OCI-LY1 (cell line): ENCODE measurements around the gene PPP1R36.

Experiments used
- H2AFZ ChIP-seq: fragments of 200-600 bp; sonication (generic), shearing (Covaris generic); 2 replicates; pipeline ENCODE4 v1.6.0; 2014; ENCODE audit warnings: antibody characterized with exemption, mild to moderate bottlenecking, low read length
- H3F3A ChIP-seq: fragments of 200-600 bp; sonication (generic), shearing (Covaris generic); 2 replicates; pipeline ENCODE4 v1.6.0; 2014; ENCODE audit warnings: mild to moderate bottlenecking, antibody characterized with exemption, low read length, moderate library complexity; ENCODE audit not compliant: insufficient read depth
- H3K27ac ChIP-seq: fragments of 200-600 bp; sonication (generic); 2 replicates; pipeline ENCODE4 v1.5.1; 2014; ENCODE audit warnings: low read length, mixed run types, mild to moderate bottlenecking, low read depth; ENCODE audit not compliant: poor library complexity, severe bottlenecking
- H3K27me3 ChIP-seq: fragments of 200-600 bp; sonication (generic); 2 replicates; pipeline ENCODE4 v1.6.0; 2014; ENCODE audit warnings: antibody characterized with exemption, mild to moderate bottlenecking, low read length, moderate library complexity; ENCODE audit not compliant: insufficient read depth
- H3K36me3 ChIP-seq: fragments of 200-600 bp; sonication (generic); 2 replicates; pipeline ENCODE4 v1.6.1; 2014; ENCODE audit warnings: mild to moderate bottlenecking, antibody characterized with exemption, low read length, moderate library complexity, mixed read lengths; ENCODE audit not compliant: insufficient read depth
- H3K4me1 ChIP-seq: fragments of 200-600 bp; sonication (generic); 2 replicates; pipeline ENCODE4 v1.5.1; 2014; ENCODE audit warnings: mild to moderate bottlenecking, low read length, moderate library complexity; ENCODE audit not compliant: insufficient read depth, severe bottlenecking
- H3K4me2 ChIP-seq: fragments of 200-600 bp; sonication (generic), shearing (Covaris generic); 2 replicates; pipeline ENCODE4 v1.6.1; 2014; ENCODE audit warnings: low read length
- H3K4me3 ChIP-seq: fragments of 200-600 bp; sonication (generic); 2 replicates; pipeline ENCODE4 v1.5.1; 2014; ENCODE audit warnings: low read length, low read depth, mild to moderate bottlenecking, mixed read lengths; ENCODE audit not compliant: poor library complexity, severe bottlenecking
- H3K79me2 ChIP-seq: fragments of 200-600 bp; shearing (Covaris generic); 2 replicates; pipeline ENCODE4 v1.6.1; 2016; ENCODE audit warnings: mixed run types, low read length, mixed read lengths; ENCODE audit not compliant: insufficient read depth
- H3K9ac ChIP-seq: fragments of 200-600 bp; sonication (generic), shearing (Covaris generic); 2 replicates; pipeline ENCODE4 v1.6.1; 2014; ENCODE audit warnings: mild to moderate bottlenecking, low read length, mixed read lengths
- H3K9me2 ChIP-seq: fragments of 200-600 bp; sonication (generic), shearing (Covaris generic); 2 replicates; pipeline ENCODE4 v1.6.1; 2014; ENCODE audit warnings: low read depth, mild to moderate bottlenecking, low read length, mixed read lengths
- H3K9me3 ChIP-seq: fragments of 200-600 bp; shearing (Covaris generic); 2 replicates; pipeline ENCODE4 v1.6.1; 2014; ENCODE audit warnings: low read length, mixed read lengths
- H4K20me1 ChIP-seq: fragments of 200-600 bp; sonication (generic), shearing (Covaris generic); 2 replicates; pipeline ENCODE4 v1.6.0; 2016; ENCODE audit warnings: mild to moderate bottlenecking, low read length; ENCODE audit not compliant: insufficient read depth
- CTCF ChIP-seq: fragments of 200-600 bp; sonication (generic), shearing (Covaris generic); IDR thresholded peaks from 2 replicates; pipeline ENCODE4 v1.5.1; 2017; ENCODE audit warnings: mild to moderate bottlenecking, antibody characterized with exemption, low read length, moderate library complexity, mixed read lengths
- EZH2 ChIP-seq: fragments of 200-600 bp; sonication (generic), shearing (Covaris generic); IDR thresholded peaks from 2 replicates; pipeline ENCODE4 v1.8.0; 2017; ENCODE audit warnings: borderline replicate concordance, mixed run types, mild to moderate bottlenecking, antibody characterized with exemption, low read length, moderate library complexity, mixed read lengths

Gene PPP1R36

GRCh38 chr14:64594438-64594837 lies 44.7 kb downstream of the PPP1R36 start:
- Histone ChIP-seq H3K4me2 (no peak overlapping the region), H3K27ac (no peak overlapping the region), H3K4me1 (no peaks in the 10 kb centered on the region), H3K9me3 (0 out of 2 replicates have a peak, but pooled peaks cover 3% of the 10 kb centered on the region), H3K9me2 (no peaks in the 10 kb centered on the region), H3K27me3 (peaks cover 4% of the 10 kb centered on the region; the same call in 1 of the 2 replicates), H3K4me3 (no peak overlapping the region), H4K20me1 (no peaks in the 10 kb centered on the region), H3K9ac (no peak overlapping the region), H2AFZ (no peak overlapping the region), H3K79me2 (no peaks in the 10 kb centered on the region), H3F3A (no peaks in the 10 kb centered on the region), H3K36me3 (no peaks in the 10 kb centered on the region)
- TF ChIP-seq EZH2, result no peak
- TF ChIP-seq CTCF, result no peak

GRCh38 chr14:64598404-64598803 lies 48.6 kb downstream of the PPP1R36 start:
- Histone ChIP-seq H3F3A (no peaks in the 10 kb centered on the region), H3K9me2 (no peaks in the 10 kb centered on the region), H3K27me3 (0 out of 2 replicates have a peak, but pooled peaks cover 4% of the 10 kb centered on the region), H2AFZ (no peak overlapping the region), H3K4me1 (no peaks in the 10 kb centered on the region), H3K36me3 (no peaks in the 10 kb centered on the region), H3K9ac (no peak overlapping the region), H4K20me1 (no peaks in the 10 kb centered on the region), H3K79me2 (no peaks in the 10 kb centered on the region), H3K9me3 (no peaks in the 10 kb centered on the region), H3K4me3 (no peak overlapping the region), H3K4me2 (no peak overlapping the region), H3K27ac (no peak overlapping the region)
- TF ChIP-seq CTCF (no peak), EZH2 (no peak)

- Histone ChIP-seq H4K20me1 (no peaks in the 10 kb centered on the region), H3K4me3 (no peak overlapping the region), H3K27me3 (no peaks in the 10 kb centered on the region), H2AFZ (no peak overlapping the region), H3K9me3 (no peaks in the 10 kb centered on the region), H3K79me2 (no peaks in the 10 kb centered on the region), H3F3A (no peaks in the 10 kb centered on the region), H3K36me3 (no peaks in the 10 kb centered on the region), H3K9ac (no peak overlapping the region), H3K4me1 (no peaks in the 10 kb centered on the region), H3K27ac (no peak overlapping the region), H3K4me2 (no peak overlapping the region), H3K9me2 (no peaks in the 10 kb centered on the region)
- TF ChIP-seq CTCF, result no peak
- no peak for TF ChIP-seq EZH2
Observed at GRCh38 chr14:64601571-64601970, 51.8 kb downstream of the PPP1R36 start.
